ENCODE measurements around the gene ICAM1. TPM values are rescaled to one million over a fixed set of nuclear protein-coding genes. Genes with fewer than 3 reads are reported as not detected.
A peak's percentile ranks its signal among the peaks of the same experiment; 100 is the strongest.

ICAM1 gene
- polyA plus RNA-seq, 10 donors = 5.9 to 11.8 (median 7.3) TPM

DNA sequence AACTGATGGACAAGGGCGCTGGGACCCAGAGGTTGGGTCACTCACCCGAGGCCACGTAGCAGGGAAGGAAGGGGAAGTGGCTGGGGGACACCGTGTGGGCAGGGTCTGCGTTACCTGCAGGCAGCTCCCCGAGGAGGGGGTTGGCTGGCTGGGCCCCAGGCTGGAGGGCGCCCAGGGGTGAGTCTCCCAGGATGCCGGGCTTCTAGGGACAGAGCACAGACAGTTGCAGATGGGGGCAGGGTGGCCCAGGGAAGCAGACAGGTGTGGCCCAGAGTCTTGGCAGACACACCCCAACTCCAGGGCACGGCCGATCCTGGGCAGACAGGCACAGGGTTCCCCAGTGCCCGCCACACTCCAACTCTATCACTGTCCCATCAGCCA lies 50.5 kb downstream of the ICAM1 start:
- no peak for DNase-seq

DNA sequence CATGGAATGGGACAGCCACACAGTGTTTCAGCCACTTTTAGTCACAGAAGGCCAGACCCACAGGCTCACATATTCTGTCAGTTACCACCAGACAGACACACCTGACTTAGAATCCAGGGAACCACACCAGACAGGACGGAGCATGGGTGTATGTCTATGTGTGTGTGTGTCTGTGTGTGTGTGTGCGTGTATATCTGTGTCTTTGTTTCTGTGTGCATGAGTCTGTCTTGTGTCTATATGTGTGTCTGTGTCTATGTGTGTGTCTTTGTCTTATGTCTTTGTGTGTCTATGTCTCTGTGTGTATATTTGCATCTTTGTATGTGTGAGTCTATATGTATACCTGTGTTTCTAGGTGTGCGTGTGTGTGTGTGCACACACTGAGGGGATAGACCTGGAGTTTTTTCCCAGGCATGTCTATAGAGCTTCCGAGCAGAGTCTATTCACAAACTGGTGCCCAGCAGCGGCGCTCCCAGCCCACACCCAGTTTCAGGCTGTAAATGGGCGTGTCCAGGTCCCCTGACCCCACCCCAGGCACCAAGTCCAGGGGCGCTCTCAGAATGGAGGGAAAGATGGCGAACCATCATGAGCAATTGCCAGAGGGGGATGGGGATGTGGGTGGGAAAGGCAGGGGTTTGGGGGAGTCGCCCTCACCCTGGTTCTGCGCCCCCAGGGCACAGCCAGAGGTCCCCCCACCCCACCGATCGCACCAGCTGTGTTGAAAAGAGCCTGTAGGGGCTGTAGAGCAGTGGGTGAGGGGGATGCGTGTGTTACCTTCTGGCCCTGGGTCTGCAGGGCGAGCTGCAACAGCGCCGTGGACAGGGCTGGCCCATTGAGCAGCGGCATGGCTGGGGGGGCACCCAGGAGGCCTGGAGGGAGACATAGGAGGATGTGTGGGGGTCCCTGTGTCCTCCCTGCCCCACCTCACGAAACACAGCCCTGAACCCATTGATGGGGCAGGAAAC lies 51.2 kb downstream of the ICAM1 start:
- DNase-seq = no peak

- no peak for DNase-seq
Observed at GRCh38 chr19:10325732-10326131, 54.8 kb downstream of the ICAM1 start.

GRCh38 chr19:10327793-10328192 lies 56.9 kb downstream of the ICAM1 start:
- no peak for DNase-seq

DNA sequence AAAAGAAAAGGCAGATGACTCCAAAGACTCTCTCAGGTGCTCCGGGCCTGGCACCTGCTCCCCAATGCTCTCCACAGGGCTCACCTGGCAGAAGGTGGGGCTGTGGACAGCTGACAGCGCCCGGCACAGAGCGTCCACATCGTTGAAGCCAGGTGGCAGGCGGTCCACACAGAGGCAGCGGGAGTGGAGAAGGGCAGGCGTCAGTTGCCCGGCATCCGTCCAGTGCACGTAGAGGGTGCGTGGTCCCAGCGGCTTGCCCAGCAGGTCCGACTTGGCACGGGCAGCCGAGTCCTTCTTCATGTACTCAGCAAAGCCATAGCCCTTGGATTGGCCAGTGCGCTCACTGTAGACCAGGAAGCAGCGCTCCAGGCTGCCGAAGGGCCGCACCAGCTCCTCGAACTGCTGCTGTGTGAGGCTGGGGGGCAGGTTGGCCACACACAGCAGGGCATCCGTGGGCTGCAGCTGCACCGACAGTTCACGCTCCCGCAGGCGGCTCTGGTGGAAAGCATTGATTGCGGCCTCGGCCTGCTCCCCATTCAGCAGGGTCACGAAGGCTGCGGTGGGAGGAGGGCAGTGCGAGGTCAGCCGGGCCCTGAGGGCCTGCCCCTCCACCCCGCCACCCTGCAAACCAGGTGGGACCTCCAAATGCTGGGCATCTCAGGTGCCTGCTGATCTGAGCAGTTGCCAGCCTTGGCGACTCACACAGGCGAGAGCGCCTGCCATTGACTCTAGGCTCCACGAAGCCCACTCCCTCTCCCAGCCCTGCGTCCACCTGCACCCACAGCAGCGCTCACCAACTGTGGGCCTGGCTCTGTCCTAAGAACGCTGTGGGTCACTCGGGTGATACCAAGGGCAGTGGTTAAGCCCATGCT lies 57.9 kb downstream of the ICAM1 start:
- no peak for DNase-seq

DNA sequence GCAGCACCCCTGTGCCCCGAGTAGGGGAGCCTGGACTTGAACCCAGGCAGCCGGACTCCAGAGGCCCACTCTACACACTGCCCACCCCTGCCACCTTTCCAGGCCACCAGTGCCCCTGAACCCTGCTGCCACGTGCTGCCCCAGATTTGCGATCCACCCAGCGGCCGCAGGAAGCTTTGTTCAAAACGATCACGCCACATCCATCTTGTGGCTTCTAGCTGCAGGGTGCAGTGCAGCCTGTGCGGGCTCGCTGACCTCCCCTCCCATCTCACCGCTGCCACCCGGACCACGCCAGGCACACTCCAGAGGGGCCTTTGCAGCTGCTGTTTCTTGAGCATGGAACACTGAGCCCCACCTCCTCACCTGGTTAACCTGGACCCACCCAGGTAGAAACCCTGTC lies 58.6 kb downstream of the ICAM1 start:
- DNase-seq = no peak

DNA sequence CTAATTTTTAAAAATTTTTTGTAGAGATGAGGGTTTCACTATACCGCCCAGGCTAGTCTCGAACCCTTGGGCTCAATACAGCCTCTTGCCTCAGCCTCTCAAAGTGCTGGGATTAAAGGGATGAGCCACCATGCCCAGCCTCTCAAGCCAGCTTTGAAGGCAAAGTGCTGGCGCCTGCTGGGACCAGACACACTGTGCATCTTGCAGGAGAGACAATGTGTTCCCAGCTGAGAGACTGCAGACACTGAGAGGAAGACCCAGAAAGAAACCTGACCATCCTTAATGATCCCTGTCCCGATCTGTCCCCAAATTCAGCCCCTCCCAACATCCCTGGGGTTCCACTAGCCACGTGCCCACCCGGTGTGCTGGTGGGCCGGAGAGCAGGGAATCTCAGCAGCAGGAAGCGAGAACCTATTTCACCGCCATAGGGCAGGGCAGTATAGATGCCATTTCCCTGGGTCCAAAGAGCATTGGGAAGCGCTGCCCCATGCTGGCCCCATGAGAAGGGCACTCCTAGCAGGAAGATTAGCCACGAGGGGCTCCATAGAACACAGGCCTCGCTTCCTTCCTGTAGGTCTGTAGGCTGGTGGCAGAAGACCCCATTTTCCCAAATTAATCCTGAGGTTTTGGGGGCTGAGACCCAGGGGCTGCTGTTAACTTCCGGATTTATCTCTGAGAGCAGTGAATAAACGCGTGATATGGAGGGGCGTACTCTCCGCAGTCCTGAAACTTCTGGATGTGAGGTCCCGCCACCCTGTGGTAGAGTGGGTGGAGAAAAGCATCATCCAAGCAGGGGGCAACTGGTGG lies 61.4 kb downstream of the ICAM1 start:
- no peak for DNase-seq

- peak; percentile 98 to 99 (median 98) for DNase-seq
Observed at GRCh38 chr19:10332965-10333757, 62.2 kb downstream of the ICAM1 start, which contains the start of gene RAVER1. TSS of gene RAVER1 (minus strand) at chr19:10333529. CDS start at chr19:10333507, 22 bp downstream.

- no peak for DNase-seq
Observed at GRCh38 chr19:10333758-10334587, 63.1 kb downstream of the ICAM1 start.

DNA sequence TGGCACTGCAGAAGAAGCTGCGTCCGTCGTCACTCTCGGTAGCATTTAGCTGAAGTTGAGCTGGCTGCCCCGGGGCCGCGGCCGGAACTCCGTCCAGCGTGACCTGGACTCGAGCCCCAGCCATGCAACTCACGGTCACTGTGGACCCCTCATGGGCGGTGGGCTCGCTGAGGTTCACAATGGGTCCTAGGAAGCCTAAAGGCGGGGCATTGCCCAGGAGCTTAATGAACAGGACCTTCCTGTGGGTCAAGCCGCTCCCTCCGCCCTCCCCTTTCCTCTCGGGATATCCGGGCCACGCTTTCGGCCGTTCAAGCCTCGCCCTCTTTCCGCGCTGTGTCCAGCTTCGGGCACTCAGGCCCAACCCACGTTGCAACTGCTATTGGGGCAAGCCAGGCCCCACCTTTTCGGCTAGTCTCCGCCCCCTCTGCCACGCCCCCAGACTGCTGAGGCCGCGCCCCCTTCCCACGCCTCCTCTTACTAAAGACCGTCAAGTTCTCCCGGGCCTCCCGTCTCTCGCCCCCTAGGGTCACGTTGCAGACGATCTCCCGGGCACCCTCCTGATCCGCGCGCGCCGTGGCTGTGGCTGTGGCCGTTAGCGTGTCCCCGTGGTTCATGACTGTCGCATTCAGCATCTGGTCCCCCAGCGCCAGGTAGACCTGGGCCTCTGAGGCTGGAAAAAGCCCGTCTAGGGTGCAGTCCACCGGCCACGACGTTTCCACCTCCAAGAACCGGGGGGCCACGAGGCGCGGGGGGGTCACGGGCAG lies 63.9 kb downstream of the ICAM1 start:
- DNase-seq = peak; percentile 78 to 92 (median 85)

GRCh38 chr19:10335352-10335985 lies 64.5 kb downstream of the ICAM1 start:
- no peak for DNase-seq

Other genes with a start within 250 kb of the ICAM1 start
- gene SHFL, start 184.8 kb upstream of the ICAM1 start, polyA plus RNA-seq (ENCODE audit: insufficient read length in 10 of 10) = 10 to 100 TPM in 6 of 10 donors, 1 to 10 TPM in 4; 7.8 to 14.2 (median 10.6) TPM
- gene ANGPTL6, start 168.4 kb upstream of the ICAM1 start, polyA plus RNA-seq (ENCODE audit: insufficient read length in 10 of 10) = 10 to 100 TPM in 3 of 10 donors, 1 to 10 TPM in 6, under 1 TPM in 1; 0.86 to 17.8 (median 7.6) TPM
- 10 to 100 TPM; 19.0 to 34.2 (median 25.3) TPM for gene PPAN, start 164.8 kb upstream of the ICAM1 start, polyA plus RNA-seq (ENCODE audit: insufficient read length in 10 of 10)
- gene P2RY11, start 159.4 kb upstream of the ICAM1 start, polyA plus RNA-seq (ENCODE audit: insufficient read length in 10 of 10) = 10 to 100 TPM in 2 of 10 donors, 1 to 10 TPM in 8; 7.1 to 10.5 (median 8.6) TPM
- 100 to 1,000 TPM; 195 to 257 (median 239) TPM for gene EIF3G, start 151.2 kb upstream of the ICAM1 start, polyA plus RNA-seq (ENCODE audit: insufficient read length in 10 of 10)
- 10 to 100 TPM; 56.0 to 95.6 (median 69.8) TPM for gene DNMT1, start 76.2 kb upstream of the ICAM1 start, polyA plus RNA-seq (ENCODE audit: insufficient read length in 10 of 10)
- 10 to 100 TPM in 9 of 10 donors, 1 to 10 TPM in 1; 8.9 to 16.5 (median 13.1) TPM for gene S1PR2, start 39.8 kb upstream of the ICAM1 start, polyA plus RNA-seq (ENCODE audit: insufficient read length in 10 of 10)
- gene MRPL4, start 18.9 kb upstream of the ICAM1 start, polyA plus RNA-seq (ENCODE audit: insufficient read length in 10 of 10) = 10 to 100 TPM; 21.8 to 39.6 (median 30.0) TPM
- under 1 TPM; 0.21 to 0.82 (median 0.36) TPM for gene ICAM4, start 15.8 kb downstream of the ICAM1 start, polyA plus RNA-seq (ENCODE audit: insufficient read length in 10 of 10)
- gene ICAM5, start 18.8 kb downstream of the ICAM1 start, polyA plus RNA-seq (ENCODE audit: insufficient read length in 10 of 10) = under 1 TPM in 9 of 10 donors, not detected in 1; 0.07 to 0.28 (median 0.15) TPM
- 1 to 10 TPM; 1.7 to 6.1 (median 2.9) TPM for gene ZGLP1, start 38.7 kb downstream of the ICAM1 start, polyA plus RNA-seq (ENCODE audit: insufficient read length in 10 of 10)
- gene FDX2, start 44.9 kb downstream of the ICAM1 start, polyA plus RNA-seq (ENCODE audit: insufficient read length in 10 of 10) = 10 to 100 TPM; 10.8 to 18.1 (median 14.8) TPM
- gene RAVER1, start 62.4 kb downstream of the ICAM1 start, polyA plus RNA-seq (ENCODE audit: insufficient read length in 10 of 10) = 10 to 100 TPM in 8 of 10 donors, 1 to 10 TPM in 2; 9.4 to 21.1 (median 15.0) TPM
- 10 to 100 TPM in 1 of 10 donors, 1 to 10 TPM in 9; 4.5 to 15.8 (median 6.0) TPM for gene ICAM3, start 68.5 kb downstream of the ICAM1 start, polyA plus RNA-seq (ENCODE audit: insufficient read length in 10 of 10)
- gene TYK2, start 109.5 kb downstream of the ICAM1 start, polyA plus RNA-seq (ENCODE audit: insufficient read length in 10 of 10) = 10 to 100 TPM; 49.2 to 99.2 (median 62.8) TPM
- gene CDC37, start 132.4 kb downstream of the ICAM1 start, polyA plus RNA-seq (ENCODE audit: insufficient read length in 10 of 10) = 100 to 1,000 TPM; 104 to 142 (median 124) TPM
- gene PDE4A, start 149.4 kb downstream of the ICAM1 start, polyA plus RNA-seq (ENCODE audit: insufficient read length in 10 of 10) = 1 to 10 TPM; 2.9 to 4.8 (median 3.9) TPM
- gene KEAP1, start 232.2 kb downstream of the ICAM1 start, polyA plus RNA-seq (ENCODE audit: insufficient read length in 10 of 10) = 10 to 100 TPM; 57.9 to 73.5 (median 65.2) TPM
- gene S1PR5, start 246.3 kb downstream of the ICAM1 start, polyA plus RNA-seq (ENCODE audit: insufficient read length in 10 of 10) = 1 to 10 TPM in 9 of 10 donors, under 1 TPM in 1; 0.95 to 2.9 (median 1.2) TPM